HG02870 (cell line): Measurements from ENCODE around the gene SERPINI2.

ENCODE experiments used
- ATAC-seq: cut with Tn5 transposase; IDR thresholded peaks from one replicate; pipeline ENCODE4 v1.9.1; 2021; ENCODE audit warnings: mild to moderate bottlenecking, moderate library complexity; ENCODE audit not compliant: unreplicated experiment

The SERPINI2 gene, protein sequence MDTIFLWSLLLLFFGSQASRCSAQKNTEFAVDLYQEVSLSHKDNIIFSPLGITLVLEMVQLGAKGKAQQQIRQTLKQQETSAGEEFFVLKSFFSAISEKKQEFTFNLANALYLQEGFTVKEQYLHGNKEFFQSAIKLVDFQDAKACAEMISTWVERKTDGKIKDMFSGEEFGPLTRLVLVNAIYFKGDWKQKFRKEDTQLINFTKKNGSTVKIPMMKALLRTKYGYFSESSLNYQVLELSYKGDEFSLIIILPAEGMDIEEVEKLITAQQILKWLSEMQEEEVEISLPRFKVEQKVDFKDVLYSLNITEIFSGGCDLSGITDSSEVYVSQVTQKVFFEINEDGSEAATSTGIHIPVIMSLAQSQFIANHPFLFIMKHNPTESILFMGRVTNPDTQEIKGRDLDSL

GRCh38 chr3:167473863-167474262 is at the start of gene SERPINI2:
TSS of gene SERPINI2 (minus strand) at chr3:167474042. CDS start at chr3:167471834, 2,208 bp downstream.
- ATAC-seq: no peak

- no peak for ATAC-seq
Measured at GRCh38 chr3:167521006-167521355, 47.1 kb upstream of the SERPINI2 start.

GRCh38 chr3:167520266-167521005 is 46.6 kb upstream of the SERPINI2 start:
- no peak for ATAC-seq

DNA sequence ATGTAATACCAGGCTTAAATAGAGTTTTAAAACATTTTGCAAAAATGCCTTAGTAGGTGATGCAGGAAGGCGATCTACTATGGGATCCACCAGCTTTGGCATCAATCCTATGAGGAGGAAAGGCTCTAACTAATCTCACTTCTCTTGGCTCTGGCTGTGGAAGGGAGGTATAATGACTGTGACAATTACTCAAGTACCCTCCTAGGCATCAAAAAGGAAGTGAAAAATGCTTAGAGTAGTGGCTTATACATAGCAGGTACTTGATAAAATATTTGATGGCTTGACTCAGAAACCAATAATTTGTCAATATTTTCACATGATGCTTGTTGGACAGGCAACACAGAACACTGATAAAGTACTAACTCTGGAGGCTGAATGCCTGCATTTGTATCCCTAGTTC is 34.1 kb upstream of the SERPINI2 start:
- no peak for ATAC-seq

DNA sequence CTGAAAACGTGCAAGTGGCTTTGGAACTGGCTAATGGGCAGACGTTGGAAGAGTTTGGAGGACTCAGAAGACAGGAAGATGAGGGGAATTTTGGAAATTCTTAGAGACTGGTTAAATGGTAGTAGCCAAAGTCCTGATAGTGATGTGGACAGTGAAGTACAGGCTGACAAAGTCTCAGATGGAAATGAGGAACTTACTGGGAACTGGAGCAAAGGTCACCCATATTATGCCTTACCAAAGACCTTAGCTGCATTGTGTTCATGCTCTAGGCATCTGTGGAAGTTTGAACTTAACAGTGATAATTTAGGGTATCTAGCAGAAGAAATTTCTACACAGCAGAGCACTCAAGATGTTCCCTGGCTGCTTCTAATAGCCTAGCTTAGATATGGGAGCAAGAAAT is 28.6 kb upstream of the SERPINI2 start:
- no peak for ATAC-seq

DNA sequence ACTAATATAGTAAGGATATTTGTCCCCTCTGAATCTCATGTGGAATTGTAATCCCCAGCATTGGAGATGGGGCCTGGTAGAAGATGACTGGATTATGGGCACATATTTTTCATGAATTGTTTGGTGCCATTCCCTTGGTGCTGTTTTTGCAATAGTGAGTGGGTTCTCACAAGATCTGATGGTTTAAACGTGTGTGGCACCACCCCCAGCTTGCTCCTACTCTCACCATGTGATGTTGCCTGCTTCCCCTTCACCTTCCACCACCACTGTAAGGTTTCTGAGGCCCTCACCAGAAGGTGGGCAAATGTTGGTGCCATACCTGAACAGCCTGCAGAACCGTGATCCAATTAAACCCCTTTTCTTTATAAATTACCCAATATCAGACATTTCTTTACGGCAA is 28.1 kb upstream of the SERPINI2 start:
- ATAC-seq: no peak

GRCh38 chr3:167497903-167498302 is 24.1 kb upstream of the SERPINI2 start:
- no peak for ATAC-seq

DNA sequence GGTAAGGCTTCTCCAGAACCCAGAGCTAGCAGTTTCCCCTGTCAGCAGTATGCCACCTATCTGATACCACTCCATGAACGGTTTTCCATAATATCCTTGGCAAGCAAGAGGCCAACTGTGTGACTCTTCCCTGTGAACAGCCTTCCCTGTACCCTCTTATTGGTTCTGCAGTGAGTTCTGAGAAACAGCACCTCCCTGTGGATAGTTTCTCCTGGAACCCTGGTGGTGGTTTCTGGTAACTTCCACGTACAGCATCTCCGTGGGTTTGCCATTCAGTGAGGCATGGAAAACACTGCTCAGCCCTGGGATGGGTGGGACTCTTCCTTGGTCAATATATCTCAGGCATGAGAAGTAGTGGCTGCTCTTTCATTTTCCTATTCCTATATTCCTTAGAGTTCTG is 19.4 kb upstream of the SERPINI2 start:
- no peak for ATAC-seq

- no peak for ATAC-seq
Measured at GRCh38 chr3:167491621-167492020, 17.8 kb upstream of the SERPINI2 start.

DNA sequence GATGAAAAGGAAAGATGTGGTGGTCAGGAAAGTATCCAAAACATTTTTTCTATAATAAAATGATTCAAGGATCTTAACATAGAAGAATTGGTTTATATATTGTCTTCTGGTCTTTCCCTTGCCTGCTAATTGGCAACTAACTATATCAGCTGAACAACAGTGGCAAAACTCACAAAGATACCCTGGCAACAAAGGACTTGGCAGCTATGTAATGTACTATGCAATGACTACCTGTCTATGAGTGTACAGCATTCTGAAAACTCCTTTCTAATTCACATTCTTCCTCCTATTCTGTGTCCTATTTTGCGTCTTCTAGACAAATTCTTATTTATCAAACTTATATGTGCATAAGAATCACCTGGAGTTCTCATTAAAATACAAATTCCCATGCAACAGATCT is 15.7 kb upstream of the SERPINI2 start:
- ATAC-seq: no peak

DNA sequence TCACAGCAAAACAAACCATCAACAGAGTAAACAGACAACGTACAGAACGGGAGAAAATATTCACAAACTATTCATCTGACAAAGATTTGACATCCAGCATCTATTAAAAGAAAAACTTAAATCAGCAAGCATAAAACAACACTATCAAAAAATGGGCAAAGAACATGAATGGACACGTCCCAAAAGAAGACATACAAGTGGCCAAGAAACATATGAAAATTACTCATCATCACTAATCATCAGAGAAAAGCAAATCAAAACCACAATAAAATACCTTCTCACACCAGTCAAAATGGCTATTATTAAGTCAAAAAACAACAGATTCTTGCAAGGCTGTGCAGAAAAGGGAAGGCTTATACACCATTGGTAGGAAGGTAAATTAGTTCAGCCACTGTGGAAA is 13.7 kb upstream of the SERPINI2 start:
- ATAC-seq: no peak

- ATAC-seq: no peak
Measured at GRCh38 chr3:167484551-167484950, 10.7 kb upstream of the SERPINI2 start.

DNA sequence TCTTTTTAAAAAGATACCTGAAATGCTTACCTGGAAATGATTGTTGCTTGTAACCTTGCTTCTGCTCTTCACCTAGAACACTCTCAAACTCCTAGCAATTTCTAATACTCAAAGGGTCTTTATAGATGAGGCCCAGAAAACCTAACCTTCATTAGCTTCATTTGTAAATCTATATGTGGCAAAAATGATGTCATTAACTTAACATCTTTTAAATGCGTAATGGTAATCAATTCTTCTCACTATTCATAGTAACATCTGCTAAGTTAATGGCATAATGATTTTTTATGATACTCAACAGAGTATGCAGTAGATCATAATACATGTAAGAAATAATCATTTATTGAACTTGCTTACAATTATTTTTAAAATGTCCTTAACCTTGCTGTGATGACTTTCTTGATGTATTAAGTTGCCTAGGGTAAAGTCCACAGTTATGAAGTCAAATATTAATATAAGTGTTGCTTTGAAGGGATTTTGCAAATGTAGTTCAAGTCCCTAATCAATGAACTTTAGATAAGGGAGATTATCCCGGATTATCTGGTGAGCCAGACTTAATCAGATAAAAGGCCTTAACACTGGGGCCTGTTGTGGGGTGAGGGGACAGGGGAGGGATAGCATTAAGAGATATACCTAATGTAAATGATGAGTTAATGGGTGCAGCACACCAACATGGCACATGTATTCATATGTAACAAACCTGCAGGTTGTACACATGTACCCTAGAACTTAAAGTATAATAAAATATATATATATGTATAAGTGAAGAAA is 10.1 kb upstream of the SERPINI2 start:
- ATAC-seq: no peak

GRCh38 chr3:167481164-167481563 is 7.3 kb upstream of the SERPINI2 start:
- ATAC-seq: no peak

DNA sequence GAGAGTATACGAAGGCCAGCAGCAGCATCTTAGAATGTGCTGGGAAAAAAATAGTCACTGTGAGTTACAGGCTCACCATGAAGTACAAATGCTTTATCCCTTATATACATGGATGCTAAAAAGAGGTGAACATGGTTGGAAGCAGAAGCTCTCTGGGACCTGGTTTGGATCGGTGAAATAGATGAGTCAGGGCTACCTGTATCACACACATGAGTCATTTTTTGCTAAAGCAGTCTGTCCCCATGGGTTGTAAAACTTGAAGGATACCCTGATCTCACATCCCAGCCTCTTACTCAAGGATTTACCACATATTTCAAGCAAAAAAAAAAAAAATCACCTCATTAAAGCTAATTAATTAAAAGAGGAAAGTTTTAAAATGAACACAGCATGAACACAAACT is 6.9 kb upstream of the SERPINI2 start:
- ATAC-seq: no peak

DNA sequence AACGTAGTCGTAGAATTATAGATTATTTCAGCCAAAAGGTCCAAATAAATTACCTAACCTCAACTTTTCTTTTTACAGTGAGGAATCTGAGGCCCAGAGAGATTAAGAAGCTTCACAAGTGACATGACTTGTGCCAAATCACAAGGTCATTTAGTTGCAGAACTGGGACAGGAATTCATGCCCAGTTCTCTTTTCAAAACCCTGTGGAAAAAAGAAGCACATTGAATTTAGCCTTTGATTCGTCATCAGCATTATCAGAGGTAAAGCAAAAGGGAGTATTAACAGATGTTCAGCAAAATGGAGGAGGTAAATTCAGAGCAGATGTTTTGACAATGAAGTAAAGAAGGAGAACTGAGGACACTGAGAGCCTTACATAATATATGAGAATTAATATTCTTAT is 4.5 kb downstream of the SERPINI2 start:
- no peak for ATAC-seq

- no peak for ATAC-seq
Measured at GRCh38 chr3:167467848-167468611, 5.8 kb downstream of the SERPINI2 start.

GRCh38 chr3:167466966-167467365 is 6.9 kb downstream of the SERPINI2 start:
- no peak for ATAC-seq

DNA sequence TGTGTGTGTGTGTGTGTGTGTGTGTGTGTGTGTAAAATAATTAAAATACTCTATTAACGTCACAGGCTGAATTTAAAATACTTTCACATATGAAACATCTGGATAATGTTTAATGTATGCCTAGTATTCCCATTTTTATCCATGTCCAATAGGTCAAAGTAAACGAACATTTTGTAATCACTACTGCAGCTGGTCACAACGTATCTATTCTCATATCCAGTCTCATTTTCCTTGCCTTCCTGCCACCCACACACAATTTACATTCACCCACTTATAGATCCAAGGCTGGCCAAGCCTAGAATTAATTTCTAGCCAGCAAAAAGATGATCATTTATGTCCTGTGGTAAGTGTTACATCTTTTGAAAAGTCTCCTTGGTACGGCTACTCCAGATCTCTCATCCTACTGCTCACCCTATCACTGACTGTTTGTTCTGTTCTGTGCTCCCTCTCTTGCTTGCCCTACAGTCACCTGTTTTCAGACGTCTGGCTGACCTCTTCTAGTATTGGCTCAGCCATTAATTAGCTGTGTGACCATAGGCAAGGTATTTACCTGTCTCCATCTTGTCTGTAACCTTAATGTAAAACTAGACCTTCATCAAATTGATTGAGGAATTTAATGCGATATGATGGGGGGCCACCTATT is 17.6 kb downstream of the SERPINI2 start:
- no peak for ATAC-seq

GRCh38 chr3:167453815-167454214 is 20.0 kb downstream of the SERPINI2 start:
- ATAC-seq: no peak
